ENCODE measurements around the gene MRPS17.

MRPS17 gene

DNA sequence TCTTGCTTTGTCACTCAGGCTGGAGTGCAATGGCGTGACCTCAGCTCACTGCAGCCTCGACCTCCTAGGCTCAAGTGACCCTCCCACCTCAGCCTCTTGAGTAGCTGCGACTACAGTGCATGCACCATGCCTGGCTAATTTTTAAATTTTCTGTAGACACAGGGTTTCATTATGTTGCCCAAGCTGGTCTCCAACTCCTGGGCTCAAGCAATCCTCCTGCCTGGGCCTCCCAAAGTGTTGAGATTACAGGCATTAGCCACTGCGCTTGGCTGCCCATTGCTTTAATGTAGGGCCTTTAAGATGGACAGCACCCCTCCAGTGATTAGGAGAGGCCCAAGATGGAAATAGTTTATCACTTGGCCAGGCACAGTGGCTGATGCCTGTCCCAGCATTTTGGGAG lies 52.1 kb downstream of the MRPS17 start:
- DNase-seq (ENCODE audit: extremely low read depth, low read depth) = no peak
- TF ChIP-seq, protein P1, sequence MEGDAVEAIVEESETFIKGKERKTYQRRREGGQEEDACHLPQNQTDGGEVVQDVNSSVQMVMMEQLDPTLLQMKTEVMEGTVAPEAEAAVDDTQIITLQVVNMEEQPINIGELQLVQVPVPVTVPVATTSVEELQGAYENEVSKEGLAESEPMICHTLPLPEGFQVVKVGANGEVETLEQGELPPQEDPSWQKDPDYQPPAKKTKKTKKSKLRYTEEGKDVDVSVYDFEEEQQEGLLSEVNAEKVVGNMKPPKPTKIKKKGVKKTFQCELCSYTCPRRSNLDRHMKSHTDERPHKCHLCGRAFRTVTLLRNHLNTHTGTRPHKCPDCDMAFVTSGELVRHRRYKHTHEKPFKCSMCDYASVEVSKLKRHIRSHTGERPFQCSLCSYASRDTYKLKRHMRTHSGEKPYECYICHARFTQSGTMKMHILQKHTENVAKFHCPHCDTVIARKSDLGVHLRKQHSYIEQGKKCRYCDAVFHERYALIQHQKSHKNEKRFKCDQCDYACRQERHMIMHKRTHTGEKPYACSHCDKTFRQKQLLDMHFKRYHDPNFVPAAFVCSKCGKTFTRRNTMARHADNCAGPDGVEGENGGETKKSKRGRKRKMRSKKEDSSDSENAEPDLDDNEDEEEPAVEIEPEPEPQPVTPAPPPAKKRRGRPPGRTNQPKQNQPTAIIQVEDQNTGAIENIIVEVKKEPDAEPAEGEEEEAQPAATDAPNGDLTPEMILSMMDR (IDR thresholded peaks at IDR 0.05; ENCODE audit: low read depth, low read length) = no peak
